NCI-H1436 treated with DMSO at 0.1 percent for 48 hours (cell line): ENCODE measurements around the gene MMP2.

ENCODE experiments used
- DNase-seq: peaks from one replicate; lab custom pipeline; 2025; lab: John Stamatoyannopoulos, UW

The MMP2 gene

DNA sequence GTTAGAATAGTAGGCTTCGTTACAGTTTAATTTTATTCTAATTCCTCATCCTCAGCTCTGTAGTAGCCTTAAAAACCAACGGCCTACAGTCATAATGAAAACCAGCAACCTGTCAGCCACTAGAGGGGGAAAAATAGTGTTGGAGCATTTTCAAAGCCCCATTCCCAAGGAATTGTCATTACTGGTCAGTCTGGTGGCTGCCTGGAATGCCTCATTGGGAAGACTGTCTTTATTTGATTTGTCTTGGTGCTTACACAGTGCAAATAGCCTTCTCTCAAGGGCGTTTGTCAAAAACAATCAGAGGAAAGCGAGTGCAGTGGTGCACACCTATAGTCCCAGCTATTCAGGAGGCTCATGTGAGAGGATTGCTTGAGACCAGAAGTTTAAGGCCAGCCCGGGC is 34.6 kb downstream of the MMP2 start:
- no peak for DNase-seq

- DNase-seq = no peak
Observed at GRCh38 chr16:55515111-55515510, 36.1 kb downstream of the MMP2 start.

DNA sequence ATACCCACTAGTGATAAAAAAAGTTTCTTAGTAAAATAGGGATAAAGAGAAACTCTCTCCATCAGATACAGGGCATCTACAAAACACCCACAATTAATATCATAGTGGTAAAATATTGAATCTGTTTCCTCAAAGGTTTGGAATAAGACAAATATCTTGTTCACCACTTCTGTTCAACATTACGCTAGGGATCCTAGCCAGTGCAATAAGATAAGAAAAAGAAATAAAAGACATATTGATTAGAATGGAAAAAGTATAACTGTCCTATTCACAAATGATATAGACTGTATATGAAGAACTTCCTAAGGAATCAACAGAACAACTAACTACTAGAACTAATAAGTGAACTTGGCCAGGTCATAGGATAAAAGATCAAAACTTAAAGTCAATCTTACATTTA is 42.8 kb downstream of the MMP2 start:
- DNase-seq = no peak

DNA sequence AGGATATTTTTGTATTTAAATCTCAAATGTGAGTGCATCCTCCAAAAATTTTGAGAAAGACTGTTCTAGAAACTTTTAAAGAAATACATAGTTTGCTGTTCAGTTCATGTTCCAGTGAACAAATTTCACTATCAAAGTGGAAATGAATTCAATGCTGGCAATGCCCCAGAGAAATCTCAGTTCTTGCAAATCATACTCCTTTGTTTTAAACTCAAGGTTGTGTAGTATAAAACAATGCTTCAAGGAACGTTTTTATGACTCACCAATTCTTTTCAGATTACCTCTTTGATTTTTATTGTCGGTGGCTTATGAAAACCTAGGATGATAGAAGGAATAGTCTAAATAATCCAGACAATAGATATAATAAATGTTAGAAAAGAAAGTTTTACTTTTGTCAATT is 47.4 kb downstream of the MMP2 start:
- DNase-seq = no peak

DNA sequence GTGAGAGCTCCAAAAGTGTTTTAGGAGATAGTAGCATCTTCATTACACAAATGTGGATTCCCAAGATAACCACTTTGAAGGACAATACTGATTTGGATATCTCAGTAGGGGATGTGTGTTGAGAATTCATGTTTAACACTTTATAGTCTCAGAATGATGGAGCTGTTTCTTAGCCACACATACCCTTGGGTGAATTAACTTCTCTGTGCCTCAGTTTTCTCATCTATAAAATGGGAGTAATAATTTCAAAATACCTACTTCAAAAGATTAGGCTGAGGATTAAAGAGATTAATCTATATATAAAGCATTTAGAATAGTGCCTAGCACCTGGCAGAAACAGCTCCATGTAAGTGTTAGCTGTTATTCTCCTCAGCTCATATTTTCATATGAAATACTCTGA is 48.9 kb downstream of the MMP2 start:
- no peak for DNase-seq

DNA sequence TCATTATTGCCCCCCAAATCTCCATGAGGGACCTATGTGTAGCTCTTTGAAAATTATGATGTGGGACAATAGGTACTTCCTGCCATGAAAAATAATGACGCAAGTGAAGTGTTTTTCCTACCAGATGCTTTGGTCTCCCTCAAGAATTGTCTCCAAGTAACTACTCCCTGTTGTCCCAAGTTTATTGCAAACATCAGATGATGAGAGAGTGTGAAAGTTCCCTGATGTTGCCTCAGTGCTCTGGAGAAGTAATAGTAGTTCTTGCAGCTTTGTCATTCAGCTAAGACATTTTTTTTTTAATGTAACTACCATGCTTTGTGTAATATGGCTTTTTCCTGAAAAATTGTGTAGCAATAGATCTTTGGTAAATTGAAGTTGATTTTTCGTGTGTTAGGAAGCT is 50.0 kb downstream of the MMP2 start:
- no peak for DNase-seq

GRCh38 chr16:55530316-55530856 is 51.4 kb downstream of the MMP2 start:
- DNase-seq = no peak

- DNase-seq = no peak
Observed at GRCh38 chr16:55532227-55532626, 53.2 kb downstream of the MMP2 start.

GRCh38 chr16:55534756-55535155 is 55.8 kb downstream of the MMP2 start:
- no peak for DNase-seq

DNA sequence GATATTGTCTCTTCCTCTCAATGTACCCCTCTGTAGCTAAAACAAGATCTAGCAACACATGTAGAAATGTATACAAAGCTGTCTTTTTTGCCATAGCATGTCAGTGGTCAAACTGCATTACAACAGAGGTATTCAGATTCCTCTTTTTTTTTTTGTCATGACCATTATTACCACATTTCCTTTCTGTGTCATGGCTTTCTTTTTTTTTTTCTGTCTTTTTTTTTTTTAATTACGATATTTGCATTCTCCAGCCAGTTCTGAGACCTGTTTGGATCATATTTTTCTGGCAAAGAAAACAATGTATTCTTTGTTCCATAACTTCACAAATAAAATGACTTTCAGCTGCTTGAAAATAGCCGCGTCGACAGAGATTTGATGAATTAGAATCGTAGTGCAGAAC is 60.1 kb downstream of the MMP2 start:
- no peak for DNase-seq

DNA sequence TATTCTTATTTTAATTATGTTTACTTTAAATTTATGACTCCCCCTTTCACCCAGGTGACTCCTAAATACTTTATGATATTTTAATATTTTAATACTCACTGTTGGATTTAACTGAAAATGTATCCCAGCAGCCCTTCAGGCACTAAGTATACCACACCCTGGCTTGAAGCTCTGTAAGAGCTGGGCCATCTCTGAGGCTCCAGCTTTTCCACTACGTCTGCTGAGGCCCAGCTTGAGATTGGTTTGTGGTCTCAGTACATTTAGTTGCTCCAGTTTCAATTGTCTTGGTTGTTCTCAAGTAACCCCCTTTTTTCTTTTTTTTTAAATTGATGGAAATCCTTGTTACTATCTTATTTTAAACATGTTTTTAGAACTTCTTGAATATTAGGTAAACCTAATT is 60.5 kb downstream of the MMP2 start:
- no peak for DNase-seq

GRCh38 chr16:55540221-55540620 is 61.2 kb downstream of the MMP2 start:
- no peak for DNase-seq

DNA sequence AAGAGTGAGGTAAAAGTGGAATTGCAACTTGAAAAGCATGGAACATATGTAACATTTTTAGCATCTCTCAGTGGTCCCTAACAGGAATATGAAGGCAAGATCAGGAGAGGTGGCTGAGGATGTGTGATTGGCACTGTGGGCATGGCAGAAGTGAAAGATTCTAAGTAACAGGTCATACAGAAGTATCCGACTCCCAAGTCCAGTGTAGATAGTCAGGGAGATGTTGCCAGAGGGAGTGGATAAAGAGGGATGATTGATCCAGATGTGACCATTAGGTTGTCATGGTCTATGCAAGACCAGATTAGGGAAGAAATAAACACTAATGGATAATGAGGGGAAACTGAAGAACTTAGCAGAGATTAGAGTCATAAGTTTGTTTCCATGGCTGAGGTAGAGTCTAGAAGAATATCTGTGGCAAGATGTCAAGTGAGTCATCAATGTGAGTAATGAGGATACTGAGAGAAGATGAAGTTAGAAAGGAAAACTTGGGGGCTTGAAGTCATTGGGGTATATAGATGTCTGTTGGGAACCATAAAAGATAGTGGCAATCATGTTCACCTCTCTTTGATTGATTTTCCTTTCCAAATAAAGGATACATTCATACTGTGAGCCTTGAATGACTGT is 63.6 kb downstream of the MMP2 start:
- no peak for DNase-seq

GRCh38 chr16:55543472-55543871 is 64.5 kb downstream of the MMP2 start:
- DNase-seq = no peak

GRCh38 chr16:55552621-55553020 is 73.6 kb downstream of the MMP2 start:
- no peak for DNase-seq

DNA sequence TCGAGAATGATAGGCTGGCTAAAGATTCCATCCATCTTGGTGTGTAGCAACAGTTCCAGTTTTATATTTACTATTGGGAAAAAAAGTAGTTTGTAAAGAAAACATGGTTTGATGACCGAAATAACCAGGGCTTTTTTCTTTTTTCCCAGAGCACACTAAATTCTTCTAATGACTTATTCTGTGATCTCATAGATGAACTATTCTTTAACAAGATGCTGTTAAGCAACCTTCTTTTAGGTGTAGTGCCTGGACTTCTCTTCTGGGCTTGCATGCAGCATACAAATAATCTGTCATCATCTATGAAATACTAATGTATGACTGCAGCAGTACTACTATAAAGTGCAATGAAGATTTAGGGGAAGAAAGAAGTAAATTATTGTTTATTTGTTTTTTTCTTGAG is 76.4 kb downstream of the MMP2 start:
- no peak for DNase-seq
